ENCODE results near the gene C19orf85. TPM values are rescaled to one million over a fixed set of nuclear protein-coding genes. Genes with fewer than 3 reads are reported as not detected.

Gene C19orf85
- total RNA-seq, 1 experiment from 2014 or later: 0.74 TPM

- no peak overlapping the region for H3K4me3 ChIP-seq
- CTCF ChIA-PET: interaction anchor here (0.6 kb wide), 1 partner anchor 1019 kb away, joined by 3 read pairs; no protein-coding TSS in a partner anchor
- H3K4me2 ChIP-seq: peak overlapping the region; percentile 93
- H3K27ac ChIP-seq: no peak overlapping the region
- no peak overlapping the region for H2AFZ ChIP-seq
- no peaks in the 10 kb centered on the region for H3K9me2 ChIP-seq (ENCODE audit: insufficient read depth)
- H3F3A ChIP-seq (ENCODE audit: insufficient read depth, low read depth): peaks cover 33% of the 10 kb centered on the region; the same call in 1 of the 2 replicates
- BruUV-seq (replicated peaks): no TSS peak
- peaks cover 20% of the 10 kb centered on the region for H4K20me1 ChIP-seq (ENCODE audit: insufficient read depth)
- no peaks in the 10 kb centered on the region for H3K27me3 ChIP-seq (ENCODE audit: insufficient read depth, low read depth)
- POLR2A ChIA-PET (ENCODE audit: unreplicated experiment): interaction anchor here (0.5 kb wide), 1 partner anchor 113 kb away, joined by 4 read pairs; no protein-coding TSS in a partner anchor
- peaks cover 18% of the 10 kb centered on the region; the same call in 1 of the 2 replicates for H3K79me2 ChIP-seq (ENCODE audit: low read depth)
- H3K4me1 ChIP-seq (replicated peaks; ENCODE audit: insufficient read depth): peaks cover 13% of the 10 kb centered on the region
- no peak for DNase-seq
- H3K9me3 ChIP-seq (ENCODE audit: insufficient read depth, low read depth): no peaks in the 10 kb centered on the region
- no peaks in the 10 kb centered on the region for H3K36me3 ChIP-seq (ENCODE audit: low read depth)
- no peak; the same call in 1 of the 2 replicates for TF ChIP-seq CTCF (conservative IDR thresholded peaks at IDR 0.05)
- TF ChIP-seq EZH2 (IDR thresholded peaks at IDR 0.05; ENCODE audit: low read depth): no peak
- intact Hi-C loops (cut with micrococcal nuclease; ENCODE audit: unreplicated experiment): loop anchor here (5.0 kb wide), 1 partner anchor 35 kb away; no protein-coding TSS in a partner anchor
These were observed 1.8 kb downstream of the C19orf85 start for GRCh38 chr19:55462722-55463121.

- intact Hi-C loops (cut with micrococcal nuclease; ENCODE audit: unreplicated experiment): loop anchor here (5.0 kb wide), 1 partner anchor 35 kb away; no protein-coding TSS in a partner anchor
- ChIA-PET CTCF (interaction anchor here (0.6 to 1.1 kb wide), 4 partner anchors 42 to 1019 kb away, joined by 3 to 11 read pairs (median 4); partner anchors contain the start of gene RDH13), POLR2A (ENCODE audit: unreplicated experiment) (interaction anchor here (0.5 to 1.1 kb wide), 22 partner anchors 13 to 1729 kb away, joined by 3 to 21 read pairs (median 5); partner anchors contain the start of genes LENG9, PPP1R12C, PPP6R1 and UBE2S)
- TF ChIP-seq EZH2 (IDR thresholded peaks at IDR 0.05; ENCODE audit: low read depth) (no peak), CTCF (conservative IDR thresholded peaks at IDR 0.05) (no peak)
- Histone ChIP-seq H3K4me3 (peak overlapping the region; percentile 78), H3K27me3 (ENCODE audit: insufficient read depth, low read depth) (no peaks in the 10 kb centered on the region), H3K4me1 (replicated peaks; ENCODE audit: insufficient read depth) (peaks cover 12% of the 10 kb centered on the region), H3K9me2 (ENCODE audit: insufficient read depth) (no peaks in the 10 kb centered on the region), H3F3A (ENCODE audit: insufficient read depth, low read depth) (peaks cover 30% of the 10 kb centered on the region; the same call in 1 of the 2 replicates), H3K9me3 (ENCODE audit: insufficient read depth, low read depth) (no peaks in the 10 kb centered on the region), H3K79me2 (ENCODE audit: low read depth) (peaks cover 18% of the 10 kb centered on the region; the same call in 1 of the 2 replicates), H2AFZ (peak overlapping the region; percentile 94), H3K4me2 (peak overlapping the region; percentile 93), H3K36me3 (ENCODE audit: low read depth) (no peaks in the 10 kb centered on the region), H3K27ac (no peak overlapping the region), H4K20me1 (ENCODE audit: insufficient read depth) (peaks cover 22% of the 10 kb centered on the region)
- DNase-seq: no peak
- BruUV-seq (replicated peaks): TSS peak; percentile 94
These were observed 2.5 kb downstream of the C19orf85 start for GRCh38 chr19:55461974-55462626.

- Histone ChIP-seq H3K27me3 (ENCODE audit: insufficient read depth, low read depth) (no peaks in the 10 kb centered on the region), H3K4me3 (peak within 1 kb of the TSS; percentile 90), H3K9me3 (ENCODE audit: insufficient read depth, low read depth) (no peaks in the 10 kb centered on the region), H3K9me2 (ENCODE audit: insufficient read depth) (no peaks in the 10 kb centered on the region), H3K79me2 (ENCODE audit: low read depth) (peaks cover 18% of the 10 kb centered on the region; the same call in 1 of the 2 replicates), H4K20me1 (ENCODE audit: insufficient read depth) (peaks cover 27% of the 10 kb centered on the region), H3K27ac (peak within 1 kb of the TSS; percentile 68), H3F3A (ENCODE audit: insufficient read depth, low read depth) (peaks cover 27% of the 10 kb centered on the region; the same call in 1 of the 2 replicates), H3K4me1 (replicated peaks; ENCODE audit: insufficient read depth) (peaks cover 12% of the 10 kb centered on the region), H2AFZ (peak within 1 kb of the TSS; percentile 94), H3K4me2 (peak within 1 kb of the TSS; percentile 93), H3K36me3 (ENCODE audit: low read depth) (no peaks in the 10 kb centered on the region)
- intact Hi-C loops (cut with micrococcal nuclease; ENCODE audit: unreplicated experiment): loop anchor here (5.0 kb wide), 1 partner anchor 36 kb away; no protein-coding TSS in a partner anchor
- TF ChIP-seq EZH2 (IDR thresholded peaks at IDR 0.05; ENCODE audit: low read depth) (no peak), CTCF (conservative IDR thresholded peaks at IDR 0.05) (no peak)
- ChIA-PET POLR2A (ENCODE audit: unreplicated experiment) (interaction anchor here (0.5 to 1.1 kb wide), 22 partner anchors 13 to 1730 kb away, joined by 3 to 21 read pairs (median 5); partner anchors contain the start of genes LENG9, PPP1R12C, PPP6R1 and UBE2S), CTCF (interaction anchor here (0.6 to 1.1 kb wide), 3 partner anchors 43 to 398 kb away, joined by 3 to 11 read pairs (median 5); partner anchors contain the start of gene RDH13)
- DNase-seq: peak; percentile 99 to 100
- BruUV-seq (replicated peaks): no TSS peak
These were observed 3.1 kb downstream of the C19orf85 start, which contains the start of gene ISOC2 for GRCh38 chr19:55461259-55461973. ISOC2 (minus strand) TSS chr19:55461642; CDS start chr19:55456486, 5,156 bp downstream.

Data from PC-9 (cell line).